NCI-H345 treated with DMSO at 0.1 percent for 48 hours (cell line): ENCODE measurements around the gene ATG14.
"Not testable (repeated sequence)": the region's sequence is repeated elsewhere in the genome, so short reads cannot be mapped to it uniquely, and the experiment has no call there.

Source experiments
- DNase-seq: peaks from one replicate; lab custom pipeline; 2025; ENCODE audit not compliant: unreplicated experiment; lab: John Stamatoyannopoulos, UW

Gene ATG14

DNA sequence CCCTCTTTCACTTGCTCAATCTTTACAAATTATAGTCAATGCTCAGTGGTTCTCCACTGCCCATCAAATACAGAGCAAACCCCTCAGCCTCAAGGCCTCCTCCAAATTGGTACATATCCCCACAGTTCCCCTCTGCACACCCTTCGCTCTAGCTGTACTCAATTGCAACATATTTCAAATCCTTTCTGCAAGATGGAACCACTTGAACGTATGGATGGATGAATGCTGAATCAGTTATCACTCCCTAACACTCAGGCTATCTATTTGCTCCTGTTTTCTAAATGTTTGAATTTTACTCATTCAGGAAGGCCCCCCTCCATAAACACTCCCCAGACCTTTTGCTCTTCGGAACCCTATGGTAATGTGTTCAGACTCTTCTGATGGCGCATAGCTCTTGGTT, 24.5 kb downstream of the ATG14 start:
- no peak for DNase-seq

DNA sequence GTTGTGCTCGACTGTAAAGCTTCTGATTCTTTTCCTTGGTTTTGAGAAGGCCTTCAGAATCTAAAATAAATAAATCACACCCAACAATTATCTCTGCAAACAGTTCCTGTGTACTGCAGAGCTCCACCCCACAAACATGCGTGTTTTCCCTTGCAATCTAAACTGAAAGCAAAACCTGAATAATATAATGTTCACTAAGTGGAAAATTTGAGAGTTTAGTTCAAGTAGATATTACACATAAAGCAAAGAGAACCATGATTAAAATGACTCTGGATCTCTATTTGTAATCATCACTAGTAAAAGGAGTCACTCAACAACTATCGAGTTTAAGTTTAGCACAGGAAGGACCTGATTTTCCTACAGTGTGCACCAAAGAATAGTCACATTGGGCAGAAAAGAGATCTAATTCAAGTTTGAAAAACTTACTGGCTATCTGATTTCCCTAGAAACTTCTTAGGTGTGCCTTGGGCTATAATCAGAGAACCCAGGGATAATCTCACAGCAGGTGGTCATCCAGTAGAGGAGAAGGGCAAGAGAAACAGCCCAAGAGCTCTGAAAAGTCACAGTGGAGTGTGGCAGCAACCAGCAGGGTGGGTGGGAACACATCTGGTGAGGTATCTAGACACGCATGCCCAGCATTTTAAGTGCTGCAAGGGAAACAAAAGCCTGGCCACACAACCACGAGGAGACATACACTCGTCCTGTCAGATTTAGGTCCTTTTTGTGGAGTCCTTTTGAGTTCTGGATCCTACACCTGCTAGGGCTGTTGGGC, 25.4 kb downstream of the ATG14 start:
- no peak for DNase-seq

DNA sequence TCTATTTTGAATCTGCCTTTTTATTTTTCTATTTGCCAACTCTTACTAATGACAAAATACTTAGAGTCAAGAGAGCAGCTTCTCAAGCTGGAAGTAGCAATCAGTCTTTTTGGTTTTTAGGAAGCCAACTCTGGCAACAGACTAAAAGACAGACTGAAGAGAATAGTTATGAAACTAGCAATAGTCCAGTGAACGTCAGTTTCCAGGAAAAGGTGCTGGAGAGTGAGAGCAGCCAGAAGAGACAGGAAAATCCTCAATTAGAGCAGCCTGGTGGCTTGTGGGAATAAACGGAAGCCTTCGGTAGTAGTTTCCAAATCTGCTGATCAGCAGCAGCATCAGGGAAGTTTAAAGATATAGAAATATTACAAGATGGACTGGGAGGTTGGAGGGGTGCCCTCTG, 27.1 kb downstream of the ATG14 start:
- DNase-seq = no peak

DNA sequence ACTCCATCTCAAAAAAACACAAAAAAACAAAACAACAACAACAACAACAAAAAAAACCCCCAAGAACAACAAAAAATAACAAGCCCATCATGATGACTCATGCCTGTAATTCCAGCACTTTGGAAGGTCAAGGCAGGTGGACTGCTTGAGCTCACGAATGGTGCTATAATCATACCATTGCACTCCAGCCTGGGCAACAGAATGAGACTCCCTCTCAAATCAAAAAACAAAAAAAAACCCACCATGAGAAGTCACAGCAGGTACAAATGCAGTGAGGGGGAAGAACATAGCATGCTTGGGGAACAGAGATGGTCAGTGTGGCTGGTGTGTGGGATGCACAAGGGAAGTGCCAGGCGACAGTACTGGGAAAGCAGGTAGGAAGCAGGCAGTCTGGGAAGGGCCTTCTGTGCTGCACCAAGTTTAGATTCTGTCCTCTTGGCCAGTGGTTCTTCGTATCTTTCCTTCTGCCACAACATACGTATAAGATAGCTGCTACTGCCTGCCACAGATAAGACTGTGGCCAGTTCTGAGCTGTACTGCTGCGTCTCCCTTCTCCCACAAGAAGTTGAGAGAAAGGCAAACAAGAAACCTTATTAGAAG, 28.0 kb downstream of the ATG14 start:
- DNase-seq = no peak

DNA sequence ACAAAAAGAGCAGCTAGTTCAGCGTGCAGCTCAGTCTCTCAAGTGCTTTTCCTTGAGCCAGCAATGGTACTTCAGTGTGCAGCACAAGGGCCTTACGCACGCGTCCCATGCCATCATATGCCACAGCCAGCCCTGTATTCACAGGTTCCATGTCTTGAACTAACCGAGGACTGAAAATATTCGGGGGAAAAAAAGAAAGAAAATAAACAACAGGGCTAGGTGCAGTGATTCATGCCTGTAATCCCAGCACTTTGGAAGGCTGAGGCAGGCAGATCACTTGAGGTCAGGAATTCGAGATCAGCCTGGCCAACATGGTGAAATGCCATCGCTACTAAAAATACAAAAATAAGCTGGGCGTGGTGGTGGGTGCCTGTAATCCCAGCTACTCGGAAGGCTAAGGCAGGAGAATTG, 28.6 kb downstream of the ATG14 start:
- not testable (repeated sequence) for DNase-seq

DNA sequence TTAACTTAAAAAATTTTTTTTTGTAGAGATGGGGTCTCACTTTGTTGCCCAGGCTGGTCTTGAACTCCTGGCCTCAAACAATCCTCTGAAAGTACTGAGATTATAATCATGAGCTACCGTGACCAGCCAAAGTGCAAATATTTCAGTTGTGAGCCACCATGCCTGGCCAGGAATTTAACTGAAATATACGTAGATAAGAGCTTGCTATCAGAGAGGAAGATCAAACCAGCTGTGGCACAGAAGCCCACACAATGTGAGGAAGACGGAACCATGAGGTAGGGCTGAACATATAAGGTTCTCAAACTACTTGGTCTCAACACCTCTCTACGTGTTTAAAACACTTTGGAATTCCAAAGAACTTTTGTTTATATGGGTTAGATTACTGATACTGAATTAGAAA, 29.1 kb downstream of the ATG14 start:
- no peak for DNase-seq

DNA sequence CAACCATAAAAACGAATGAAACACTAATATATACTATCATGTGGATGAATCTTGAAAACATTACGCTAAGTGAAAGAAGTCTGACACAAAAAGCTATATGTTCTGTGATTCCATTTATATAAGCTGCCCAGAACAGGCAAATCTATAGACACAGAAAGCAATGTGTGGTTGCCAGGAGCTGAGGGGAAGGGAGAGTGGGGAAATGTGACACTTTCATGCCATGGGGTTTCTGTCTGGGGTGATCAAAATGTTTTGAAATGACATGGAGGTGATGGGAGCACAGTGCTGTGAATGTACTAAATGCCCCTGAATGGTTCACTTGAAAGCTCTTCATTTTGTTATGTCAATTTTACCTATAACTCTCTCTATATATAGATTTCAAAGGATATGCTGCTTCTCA, 30.1 kb downstream of the ATG14 start:
- DNase-seq = no peak

DNA sequence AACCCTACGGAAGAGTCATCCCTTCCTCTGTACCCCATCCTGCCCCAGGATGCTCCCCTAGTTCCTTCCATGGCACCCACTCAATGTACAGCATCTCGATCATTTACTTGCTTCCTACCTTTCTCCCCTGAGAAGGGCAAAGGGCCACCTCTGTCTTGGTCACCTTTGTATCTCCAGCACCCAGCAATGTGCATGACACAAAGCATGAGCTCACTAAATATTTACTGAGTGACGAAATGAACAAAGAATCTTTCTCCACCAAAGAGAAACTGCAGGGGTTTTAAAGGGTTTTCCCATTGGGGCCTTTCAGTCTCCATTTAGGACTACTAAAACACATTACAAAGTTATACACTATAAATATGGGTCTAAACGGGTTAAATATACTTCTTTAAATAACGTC, 30.6 kb downstream of the ATG14 start:
- no peak for DNase-seq

DNA sequence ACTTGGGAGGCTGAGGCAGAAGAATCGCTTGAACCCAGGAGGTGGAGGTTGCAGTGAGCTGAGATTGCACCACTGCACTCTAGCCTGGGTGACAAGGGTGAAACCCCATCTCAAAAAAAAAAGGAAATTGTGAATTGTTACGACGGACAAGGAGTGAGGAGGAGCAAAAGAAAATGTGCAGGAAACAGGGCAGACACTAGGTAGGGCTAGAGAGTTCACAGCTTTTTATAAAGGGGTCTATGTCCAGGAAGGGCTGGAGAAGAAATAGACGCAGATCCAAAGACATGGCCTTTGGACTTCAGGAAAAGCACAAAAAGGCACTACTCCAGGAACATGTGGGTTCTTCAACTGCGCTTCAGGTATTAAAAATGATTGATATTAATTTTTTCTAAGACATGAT, 34.4 kb downstream of the ATG14 start:
- no peak for DNase-seq

DNA sequence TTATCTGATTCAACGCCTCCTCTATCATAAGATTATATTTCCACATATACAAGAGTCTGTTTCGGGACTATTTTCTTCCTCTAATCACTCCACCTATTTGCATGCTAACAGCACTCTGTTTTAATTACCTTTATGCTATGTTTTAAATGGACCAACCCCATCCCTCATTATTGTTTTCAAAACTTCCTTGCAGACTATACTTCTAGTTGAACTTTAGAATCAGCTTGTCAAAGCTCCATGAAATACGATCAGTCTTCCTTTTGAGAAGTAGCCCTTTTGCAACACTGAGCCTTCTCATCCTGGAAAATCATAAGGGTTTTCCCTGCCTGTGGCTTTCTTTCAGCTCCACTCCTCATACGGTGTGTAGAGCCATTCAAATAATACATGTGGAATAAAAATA, 36.9 kb downstream of the ATG14 start:
- no peak for DNase-seq

DNA sequence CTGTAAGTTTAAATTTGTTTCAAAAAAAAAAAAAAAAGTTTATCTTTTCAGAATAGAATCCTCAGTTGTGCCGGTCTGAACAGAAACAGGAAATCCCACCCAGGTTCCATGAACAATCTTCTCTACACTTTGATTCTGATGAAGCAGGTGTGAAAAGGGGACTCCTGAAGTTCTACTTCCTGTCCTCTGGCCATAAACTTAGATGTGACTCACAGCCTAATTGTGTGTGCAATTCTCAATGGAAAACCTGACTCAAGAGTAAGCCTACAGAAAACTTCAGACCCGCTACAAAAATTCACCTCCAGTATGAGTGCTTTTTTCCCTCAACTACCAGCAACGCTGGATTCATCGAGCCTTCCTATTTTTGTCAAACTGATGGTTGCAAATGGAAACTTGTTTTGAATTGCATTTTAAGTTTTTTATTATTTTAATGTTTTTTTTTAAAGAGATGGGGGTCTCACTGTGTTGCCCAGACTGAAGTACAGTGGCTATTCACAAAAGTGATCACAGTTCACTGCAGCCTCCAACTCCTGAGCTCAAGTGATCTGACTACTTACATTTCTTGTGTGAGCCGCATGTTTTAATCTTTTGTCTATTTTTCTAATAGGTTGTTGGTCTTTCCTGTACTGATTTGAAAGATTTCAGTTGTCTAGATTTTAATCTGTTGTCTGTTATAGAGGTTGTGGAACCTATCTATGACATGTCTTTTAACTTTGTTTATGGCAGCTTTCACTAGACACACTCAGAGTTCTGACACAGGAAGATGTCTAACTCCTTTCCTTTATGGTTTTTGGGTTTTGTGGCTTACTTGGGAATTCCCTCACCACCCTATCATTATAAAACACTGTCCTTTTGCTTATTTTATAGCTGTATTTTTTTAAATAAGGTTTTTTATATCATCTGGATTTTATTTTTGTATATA, 37.6 kb downstream of the ATG14 start:
- no peak for DNase-seq

DNA sequence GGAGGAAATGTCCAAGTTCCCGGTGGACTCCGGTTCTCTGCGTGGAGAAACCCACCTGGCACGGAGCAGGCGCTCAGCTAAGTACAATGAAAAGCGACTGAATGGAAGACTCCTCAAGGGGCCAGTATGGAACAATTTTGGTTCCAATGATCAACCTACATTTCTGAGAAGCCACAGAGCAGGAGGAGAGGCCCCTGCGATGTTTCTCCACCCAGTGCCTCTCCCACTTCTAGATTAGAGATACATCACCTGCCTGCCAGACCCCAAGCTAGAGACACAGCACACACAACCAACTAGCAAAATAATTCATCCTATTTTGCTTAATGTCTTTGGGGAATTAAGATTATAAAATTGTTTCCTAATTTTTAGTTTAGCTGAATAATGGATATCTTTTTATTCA, 38.8 kb downstream of the ATG14 start:
- DNase-seq = no peak

DNA sequence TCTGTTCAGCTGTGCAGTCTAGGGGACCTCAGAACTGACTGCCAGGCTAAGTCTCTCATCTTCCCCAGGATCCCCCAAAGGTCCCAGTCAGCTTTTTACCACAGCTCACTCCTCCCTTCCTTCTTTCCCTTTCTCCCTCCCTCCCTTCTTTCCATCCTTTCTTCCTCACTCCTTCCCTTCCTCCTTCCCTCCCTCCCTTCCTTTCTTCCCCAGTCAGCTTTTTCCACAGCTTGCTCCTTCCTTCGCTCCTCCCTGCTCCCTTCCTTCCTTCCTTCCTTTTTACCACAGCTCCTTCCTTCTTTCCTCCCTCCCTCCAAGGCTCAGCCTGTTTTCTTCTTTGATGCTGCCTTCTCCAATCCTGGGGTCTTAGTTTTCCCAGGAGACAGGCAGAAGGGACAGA, 39.2 kb downstream of the ATG14 start:
- DNase-seq = no peak

DNA sequence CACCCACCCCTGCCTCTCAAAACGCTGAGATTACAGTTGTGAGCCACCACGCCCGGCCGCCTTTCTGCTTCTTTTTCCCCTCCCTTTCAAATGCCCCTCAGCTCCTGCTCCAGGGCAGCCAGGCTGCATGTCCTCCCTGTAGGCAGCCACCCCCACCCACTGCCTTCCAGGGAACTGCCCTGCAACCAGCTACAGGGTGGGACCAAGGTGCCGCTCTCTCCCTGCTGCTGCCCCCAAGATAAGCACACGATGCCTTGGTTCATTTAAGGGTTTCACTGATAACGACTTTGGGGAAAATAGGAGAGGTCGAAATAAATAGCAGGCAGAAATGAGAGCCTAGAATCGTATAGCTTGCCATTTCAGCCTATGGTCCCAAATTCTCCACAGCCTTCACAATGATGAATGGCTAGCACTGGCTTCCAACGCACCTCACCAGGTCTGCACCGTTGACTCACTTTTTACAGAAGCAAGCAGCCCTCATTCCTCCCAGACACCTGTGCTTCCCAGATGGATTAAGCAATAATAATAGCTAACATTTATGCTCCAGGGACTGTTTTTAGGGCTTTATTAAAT, 40.7 kb downstream of the ATG14 start:
- no peak for DNase-seq

DNA sequence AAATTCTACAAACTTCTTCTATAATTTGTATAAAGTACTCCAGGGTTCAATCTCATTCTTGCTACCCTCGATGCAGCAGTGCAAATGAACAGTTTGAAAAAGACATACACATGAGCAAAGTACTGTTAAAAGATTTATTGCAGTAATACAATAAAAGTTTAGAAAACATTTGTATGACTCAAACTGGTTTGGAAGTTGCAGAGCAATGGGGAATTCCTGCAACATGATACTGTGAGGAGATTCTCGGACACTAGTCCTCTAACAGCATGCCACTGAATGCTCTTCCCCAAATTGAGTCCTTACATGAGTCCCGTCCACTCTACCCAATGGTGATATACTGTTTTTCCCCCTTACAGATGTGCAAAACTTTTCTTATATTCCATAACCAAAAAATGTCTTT, 45.4 kb downstream of the ATG14 start:
- DNase-seq = no peak

DNA sequence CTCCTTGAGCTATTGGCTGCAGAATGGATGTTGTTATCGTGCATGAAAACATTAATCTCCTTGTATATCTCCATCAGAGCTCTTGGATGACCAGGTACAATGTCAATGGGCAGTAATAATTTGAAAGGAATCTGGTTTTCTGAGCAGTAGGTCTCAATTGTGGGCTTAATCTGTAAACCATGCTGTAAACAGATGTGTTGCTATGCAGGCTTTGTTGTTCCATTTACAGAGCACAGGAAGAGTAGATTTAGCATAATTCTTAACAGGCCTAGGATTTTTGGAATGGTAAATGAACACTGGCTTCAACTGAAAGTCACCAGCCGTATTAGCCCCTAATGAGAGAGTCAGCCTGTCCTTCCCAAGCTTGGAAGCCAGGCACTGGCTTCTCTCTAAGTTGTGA, 50.4 kb downstream of the ATG14 start:
- no peak for DNase-seq

DNA sequence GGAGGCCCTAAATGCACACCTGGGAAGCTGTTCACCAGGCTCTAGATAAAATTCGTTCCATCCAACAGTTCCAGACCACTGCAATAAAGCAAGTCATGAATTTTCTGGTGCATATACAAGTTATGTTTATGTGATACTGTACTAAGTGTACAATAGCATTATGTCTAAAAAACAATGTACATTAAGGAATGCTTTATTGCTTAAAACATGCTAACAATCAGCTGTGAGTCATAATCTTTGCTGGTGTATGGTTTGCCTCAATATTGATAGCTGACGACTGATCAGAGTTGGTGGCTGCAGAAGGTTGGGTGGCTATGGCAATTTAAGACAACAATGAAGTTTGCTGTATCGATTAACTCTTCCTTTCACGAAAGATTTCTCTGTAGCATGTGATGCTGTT, 52.3 kb downstream of the ATG14 start:
- no peak for DNase-seq

DNA sequence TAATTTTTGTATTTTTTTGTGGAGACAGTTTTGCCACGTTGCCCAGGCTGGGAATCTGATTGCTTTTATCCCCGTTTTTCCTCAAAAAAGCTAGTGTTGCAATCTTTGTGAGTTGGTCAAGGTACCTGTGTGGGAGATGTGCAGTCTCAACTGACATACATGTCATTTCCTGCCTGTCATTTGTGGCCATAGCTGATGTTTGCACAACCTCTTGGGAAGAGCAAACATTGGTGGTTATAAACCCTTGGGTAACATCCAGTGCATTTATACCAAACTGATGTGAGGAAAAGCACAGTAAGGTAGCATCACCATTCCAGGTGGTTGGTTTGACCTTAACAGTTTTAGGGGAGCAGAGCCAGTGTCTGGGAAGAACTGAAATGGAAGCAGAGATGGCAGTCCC, 54.7 kb downstream of the ATG14 start:
- no peak for DNase-seq

DNA sequence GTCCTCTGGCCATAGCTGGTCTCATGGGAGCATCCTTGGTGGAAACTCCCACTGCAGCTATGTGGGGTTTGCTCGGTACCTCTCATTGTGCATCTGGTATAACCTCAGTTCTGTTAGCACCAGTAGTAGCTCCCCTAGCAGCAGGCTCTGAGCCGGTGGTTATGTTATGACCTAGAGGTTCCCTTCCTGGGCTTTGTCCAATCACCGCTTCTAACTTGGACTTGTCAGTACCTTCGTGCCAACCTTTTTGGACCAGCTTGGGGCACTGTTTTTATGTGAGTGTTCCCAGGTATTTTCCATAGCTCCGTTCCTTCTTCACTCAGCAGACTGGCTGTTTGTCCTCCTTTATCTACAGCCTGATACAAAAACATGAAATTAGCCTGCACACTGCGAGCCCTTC, 55.7 kb downstream of the ATG14 start:
- no peak for DNase-seq

DNA sequence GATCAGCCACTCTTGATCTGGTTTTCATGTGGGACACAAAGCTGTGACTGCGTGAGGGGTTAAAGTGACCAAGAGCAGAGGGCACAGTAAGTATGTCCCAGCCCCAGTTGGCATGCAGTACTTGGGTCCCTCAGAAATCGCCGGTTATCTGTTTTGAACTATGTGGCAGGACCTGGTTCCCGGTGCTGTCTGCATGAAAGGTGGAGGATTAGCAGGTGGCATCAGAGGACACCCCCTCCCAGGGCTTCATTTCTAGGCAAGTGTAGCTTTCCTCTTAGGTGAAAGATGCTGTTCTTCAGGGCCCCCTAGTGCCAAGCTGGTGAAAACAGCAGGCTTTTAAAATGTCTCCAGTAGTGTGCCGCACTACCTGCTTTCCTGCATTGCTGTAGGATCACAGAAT, 57.1 kb downstream of the ATG14 start:
- peak; percentile 59 for DNase-seq

DNA sequence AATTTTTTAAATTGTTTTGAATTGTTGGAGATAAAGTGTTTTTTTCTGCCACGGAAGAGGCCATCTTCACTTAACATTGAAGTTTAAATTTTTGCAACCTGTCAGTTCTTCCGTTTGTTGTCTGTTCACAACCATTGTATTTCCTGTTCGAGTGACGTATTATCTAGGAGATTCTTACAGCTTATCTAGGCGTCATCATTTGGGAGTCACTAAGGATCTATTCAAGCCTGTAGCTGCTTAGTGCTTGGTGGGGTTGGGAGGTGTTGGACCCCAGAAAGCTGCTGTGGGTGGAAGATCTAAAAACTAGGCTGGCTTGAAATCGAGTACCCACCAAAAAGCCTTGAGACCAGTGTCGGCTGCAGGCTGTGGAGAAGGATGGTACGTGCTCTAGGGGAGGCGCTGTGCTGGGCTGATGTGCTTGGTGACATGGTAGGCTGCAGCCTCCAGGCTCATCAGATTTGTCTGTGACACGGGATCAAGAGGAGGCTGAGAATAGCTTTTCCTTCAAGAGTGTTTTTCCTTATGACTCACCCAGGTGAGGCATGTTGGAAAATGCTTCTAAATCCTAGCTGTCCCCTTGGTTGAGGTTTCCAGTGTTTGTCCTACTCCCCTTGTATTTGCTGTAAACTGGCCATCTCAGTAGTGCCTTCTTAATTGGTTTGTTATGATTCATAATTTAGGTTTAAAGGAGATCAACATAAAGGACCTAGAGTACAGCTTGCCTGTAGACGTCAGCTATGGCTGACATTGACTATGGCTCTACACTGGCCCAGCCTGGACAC, 57.8 kb downstream of the ATG14 start:
- DNase-seq = no peak
